ENCODE results near the gene WHRN. TPM values are rescaled to one million over a fixed set of nuclear protein-coding genes. Genes with fewer than 3 reads are reported as not detected.

Gene WHRN
- total and polyA plus RNA-seq, 5 experiments from 2014 or later: 0.17 to 4.2 (median 0.56) TPM

GRCh38 chr9:114450181-114450580 is 55.1 kb downstream of the WHRN start:
- ATAC-seq: no peak
- no peak for DNase-seq
- Mint-ChIP-seq H3K4me1 (peaks cover 15 to 37% (median 25%) of the 10 kb centered on the region in 4 donors), H3K27me3 (no peaks in the 10 kb centered on the region), H3K36me3 (peaks cover 0 to 6% (median 0%) of the 10 kb centered on the region in 3 donors), H3K4me3 (no peak overlapping the region), H3K27ac (peak overlapping the region in 1 of 10 donors; percentile 48), H3K9me3 (peaks cover 0 to 16% (median 2%) of the 10 kb centered on the region in 9 donors)
- POLR2A ChIA-PET: interaction anchor here (1.1 to 1.5 kb wide), 2 partner anchors 138 to 202 kb away, joined by 4 to 5 read pairs; partner anchors contain the start of gene ATP6V1G1

GRCh38 chr9:114449236-114449635 is 56.0 kb downstream of the WHRN start:
- ATAC-seq: no peak
- Mint-ChIP-seq H3K4me1 (peaks cover 15 to 37% (median 25%) of the 10 kb centered on the region in 4 donors), H3K9me3 (peaks cover 0 to 13% (median 0%) of the 10 kb centered on the region in 9 donors), H3K4me3 (no peak overlapping the region), H3K27ac (peak overlapping the region in 2 of 10 donors; percentile 12 to 78), H3K36me3 (peaks cover 0 to 3% (median 0%) of the 10 kb centered on the region in 3 donors), H3K27me3 (no peaks in the 10 kb centered on the region)
- POLR2A ChIA-PET: no interaction called here
- DNase-seq: no peak

GRCh38 chr9:114448706-114449105 is 56.6 kb downstream of the WHRN start:
- POLR2A ChIA-PET: no interaction called here
- H3K9me3 Mint-ChIP-seq: peaks cover 0 to 7% (median 0%) of the 10 kb centered on the region in 9 donors
- H3K4me1 Mint-ChIP-seq: peaks cover 15 to 35% (median 25%) of the 10 kb centered on the region in 4 donors
- no peak for DNase-seq
- no peaks in the 10 kb centered on the region for H3K36me3 Mint-ChIP-seq
- no peaks in the 10 kb centered on the region for H3K27me3 Mint-ChIP-seq
- H3K4me3 Mint-ChIP-seq: no peak overlapping the region
- no peak overlapping the region for H3K27ac Mint-ChIP-seq
- ATAC-seq: no peak

- H3K4me3 Mint-ChIP-seq: no peak overlapping the region
- H3K27ac Mint-ChIP-seq: peak overlapping the region in 1 of 10 donors; percentile 27
- no peaks in the 10 kb centered on the region for H3K36me3 Mint-ChIP-seq
- no peak for ATAC-seq
- no peaks in the 10 kb centered on the region for H3K9me3 Mint-ChIP-seq
- DNase-seq: no peak
- POLR2A ChIA-PET: interaction anchor here (0.6 kb wide), 1 partner anchor 31 kb away, joined by 4 read pairs; no protein-coding TSS in a partner anchor
- peaks cover 6 to 18% (median 11%) of the 10 kb centered on the region in 4 donors for H3K4me1 Mint-ChIP-seq
- no peaks in the 10 kb centered on the region for H3K27me3 Mint-ChIP-seq
Measured at GRCh38 chr9:114446672-114447450, 58.4 kb downstream of the WHRN start.

GRCh38 chr9:114446036-114446435 is 59.2 kb downstream of the WHRN start:
- H3K4me3 Mint-ChIP-seq: no peak overlapping the region

GRCh38 chr9:114445616-114446015 is 59.7 kb downstream of the WHRN start:
- H3K4me3 Mint-ChIP-seq: no peak overlapping the region
- DNase-seq: no peak
- no peak overlapping the region for H3K27ac Mint-ChIP-seq
- H3K36me3 Mint-ChIP-seq: no peaks in the 10 kb centered on the region
- ATAC-seq: no peak
- H3K9me3 Mint-ChIP-seq: no peaks in the 10 kb centered on the region
- H3K4me1 Mint-ChIP-seq: peaks cover 0 to 6% (median under 1%) of the 10 kb centered on the region in 4 donors
- POLR2A ChIA-PET: no interaction called here
- no peaks in the 10 kb centered on the region for H3K27me3 Mint-ChIP-seq

More at GRCh38 chr9:114446036-114446435, 59.2 kb downstream of the WHRN start:
- Mint-ChIP-seq H3K4me1 (peaks cover 0 to 10% (median 3%) of the 10 kb centered on the region in 4 donors), H3K9me3 (no peaks in the 10 kb centered on the region), H3K27me3 (no peaks in the 10 kb centered on the region), H3K36me3 (no peaks in the 10 kb centered on the region), H3K27ac (no peak overlapping the region)
- no peak for DNase-seq
- no peak for ATAC-seq
- POLR2A ChIA-PET: no interaction called here

GRCh38 chr9:114442022-114442421 is 63.3 kb downstream of the WHRN start:
- Mint-ChIP-seq H3K4me3 (no peak overlapping the region), H3K4me1 (no peaks in the 10 kb centered on the region), H3K27me3 (peaks cover 0 to 2% (median 0%) of the 10 kb centered on the region in 5 donors), H3K9me3 (no peaks in the 10 kb centered on the region), H3K27ac (no peak overlapping the region), H3K36me3 (no peaks in the 10 kb centered on the region)
- DNase-seq: no peak
- ATAC-seq: no peak
- POLR2A ChIA-PET: no interaction called here

GRCh38 chr9:114437401-114437893 is 67.8 kb downstream of the WHRN start:
- no peak overlapping the region for H3K4me3 Mint-ChIP-seq
- H3K4me1 Mint-ChIP-seq: peaks cover 2 to 6% (median 4%) of the 10 kb centered on the region in 4 donors
- no peak for DNase-seq
- POLR2A ChIA-PET: no interaction called here
- no peak overlapping the region for H3K27ac Mint-ChIP-seq
- H3K36me3 Mint-ChIP-seq: no peaks in the 10 kb centered on the region
- no peak for ATAC-seq
- H3K27me3 Mint-ChIP-seq: peaks cover 0 to 2% (median 0%) of the 10 kb centered on the region in 5 donors
- H3K9me3 Mint-ChIP-seq: no peaks in the 10 kb centered on the region

GRCh38 chr9:114434878-114435311 is 70.4 kb downstream of the WHRN start:
- POLR2A ChIA-PET: interaction anchor here (0.8 kb wide), 1 partner anchor 61 kb away, joined by 7 read pairs; no protein-coding TSS in a partner anchor
- ATAC-seq (no peak), DNase-seq (peak in 1 of 10 donors; percentile 9)
- peaks cover 0 to 2% (median 0%) of the 10 kb centered on the region in 5 donors for H3K27me3 Mint-ChIP-seq
- H3K4me3 Mint-ChIP-seq: no peak overlapping the region
- peaks cover 2 to 6% (median 4%) of the 10 kb centered on the region in 4 donors for H3K4me1 Mint-ChIP-seq
- no peaks in the 10 kb centered on the region for H3K36me3 Mint-ChIP-seq
- no peak overlapping the region for H3K27ac Mint-ChIP-seq
- H3K9me3 Mint-ChIP-seq: no peaks in the 10 kb centered on the region

GRCh38 chr9:114433720-114434255 is 71.5 kb downstream of the WHRN start:
- DNase-seq: peak in 1 of 10 donors; percentile 5
- H3K9me3 Mint-ChIP-seq: no peaks in the 10 kb centered on the region
- peaks cover 0 to 2% (median 0%) of the 10 kb centered on the region in 5 donors for H3K27me3 Mint-ChIP-seq
- POLR2A ChIA-PET: no interaction called here
- ATAC-seq: peak; percentile 37 to 86
- peak overlapping the region in 3 of 10 donors; percentile 4 to 65 (median 30) for H3K27ac Mint-ChIP-seq
- peaks cover 2 to 6% (median 4%) of the 10 kb centered on the region in 4 donors for H3K4me1 Mint-ChIP-seq
- H3K4me3 Mint-ChIP-seq: no peak overlapping the region
- no peaks in the 10 kb centered on the region for H3K36me3 Mint-ChIP-seq

- POLR2A ChIA-PET: no interaction called here
- H3K27me3 Mint-ChIP-seq: peaks cover 0 to 2% (median 0%) of the 10 kb centered on the region in 5 donors
- H3K27ac Mint-ChIP-seq: peak overlapping the region in 1 of 10 donors; percentile 67
- H3K4me1 Mint-ChIP-seq: peaks cover 2 to 6% (median 4%) of the 10 kb centered on the region in 4 donors
- H3K36me3 Mint-ChIP-seq: no peaks in the 10 kb centered on the region
- DNase-seq: no peak
- H3K4me3 Mint-ChIP-seq: no peak overlapping the region
- ATAC-seq: no peak
- no peaks in the 10 kb centered on the region for H3K9me3 Mint-ChIP-seq
Measured at GRCh38 chr9:114433086-114433485, 72.2 kb downstream of the WHRN start.

- POLR2A ChIA-PET: no interaction called here
- Mint-ChIP-seq H3K27ac (peak overlapping the region in 1 of 10 donors; percentile 67), H3K4me3 (no peak overlapping the region), H3K4me1 (peaks cover 2 to 6% (median 4%) of the 10 kb centered on the region in 4 donors), H3K27me3 (no peaks in the 10 kb centered on the region), H3K9me3 (no peaks in the 10 kb centered on the region), H3K36me3 (no peaks in the 10 kb centered on the region)
- DNase-seq (no peak), ATAC-seq (no peak)
Measured at GRCh38 chr9:114432323-114433067, 72.8 kb downstream of the WHRN start.
